ENCODE measurements around the gene GASK1B. TPM values are rescaled to one million over a fixed set of nuclear protein-coding genes. Genes with fewer than 3 reads are reported as not detected.

GASK1B gene
- not detected in 2 replicates for total RNA-seq

- DNase-seq (ENCODE audit: low spot score), result no peak
- Mint-ChIP-seq H3K9me3 (no peaks in the 10 kb centered on the region), H3K27me3 (ENCODE audit: insufficient read depth) (peaks cover 39% of the 10 kb centered on the region), H3K4me3 (no peak within 1 kb of the TSS), H3K36me3 (ENCODE audit: low read depth) (no peaks in the 10 kb centered on the region), H3K4me1 (ENCODE audit: low read depth) (no peaks in the 10 kb centered on the region), H3K27ac (no peak within 1 kb of the TSS)
- intact Hi-C loops (cut with micrococcal nuclease), result loop anchor here (1.0 kb wide), 1 partner anchor 180 kb away; no protein-coding TSS in a partner anchor
Observed at GRCh38 chr4:158172261-158173258, at the start of gene GASK1B. GASK1B (minus strand) TSS chr4:158173025; CDS start chr4:158171375, 1,650 bp downstream.

GRCh38 chr4:158219623-158220022 is 46.8 kb upstream of the GASK1B start:
- Mint-ChIP-seq H3K4me1 (ENCODE audit: low read depth) (no peaks in the 10 kb centered on the region), H3K36me3 (ENCODE audit: low read depth) (no peaks in the 10 kb centered on the region), H3K4me3 (no peak overlapping the region), H3K9me3 (no peaks in the 10 kb centered on the region), H3K27me3 (ENCODE audit: insufficient read depth) (peaks cover 2% of the 10 kb centered on the region), H3K27ac (no peak overlapping the region)
- intact Hi-C loops (cut with micrococcal nuclease), result no loop called here
- DNase-seq (ENCODE audit: low spot score), result no peak

- no peak for DNase-seq (ENCODE audit: low spot score)
- peaks cover 7% of the 10 kb centered on the region for H3K27me3 Mint-ChIP-seq (ENCODE audit: insufficient read depth)
- no peaks in the 10 kb centered on the region for H3K36me3 Mint-ChIP-seq (ENCODE audit: low read depth)
- intact Hi-C loops (cut with micrococcal nuclease), result no loop called here
- no peaks in the 10 kb centered on the region for H3K4me1 Mint-ChIP-seq (ENCODE audit: low read depth)
- no peak overlapping the region for H3K27ac Mint-ChIP-seq
- H3K4me3 Mint-ChIP-seq, result no peak overlapping the region
- no peaks in the 10 kb centered on the region for H3K9me3 Mint-ChIP-seq
Observed at GRCh38 chr4:158217763-158218162, 44.9 kb upstream of the GASK1B start.

GRCh38 chr4:158214856-158215255 is 42.0 kb upstream of the GASK1B start:
- no peak for DNase-seq (ENCODE audit: low spot score)
- Mint-ChIP-seq H3K27ac (no peak overlapping the region), H3K4me3 (no peak overlapping the region), H3K9me3 (no peaks in the 10 kb centered on the region), H3K27me3 (ENCODE audit: insufficient read depth) (peaks cover 15% of the 10 kb centered on the region), H3K36me3 (ENCODE audit: low read depth) (no peaks in the 10 kb centered on the region), H3K4me1 (ENCODE audit: low read depth) (peaks cover 8% of the 10 kb centered on the region)
- intact Hi-C loops (cut with micrococcal nuclease), result no loop called here

DNA sequence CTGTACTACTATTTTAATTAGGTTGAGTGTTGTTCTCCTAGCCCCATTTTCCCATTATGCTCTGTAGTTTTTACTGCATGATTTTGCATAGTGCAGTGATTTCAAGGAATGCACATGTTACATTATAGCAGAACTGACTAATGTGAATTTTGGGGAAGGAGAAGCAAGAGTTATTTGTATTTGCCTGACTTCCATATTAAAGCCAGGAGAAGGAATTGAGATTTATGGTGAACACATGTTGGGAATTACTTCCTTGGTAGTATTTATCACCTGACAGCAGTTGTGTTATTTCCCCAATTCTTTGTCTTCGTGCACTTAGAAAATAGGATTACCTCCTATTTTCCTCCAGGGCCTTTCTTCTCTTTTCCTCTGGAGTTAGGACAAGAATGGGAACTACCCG is 40.6 kb upstream of the GASK1B start:
- peaks cover 15% of the 10 kb centered on the region for H3K4me1 Mint-ChIP-seq (ENCODE audit: low read depth)
- H3K4me3 Mint-ChIP-seq, result no peak overlapping the region
- no peaks in the 10 kb centered on the region for H3K9me3 Mint-ChIP-seq
- no peak overlapping the region for H3K27ac Mint-ChIP-seq
- H3K36me3 Mint-ChIP-seq (ENCODE audit: low read depth), result no peaks in the 10 kb centered on the region
- H3K27me3 Mint-ChIP-seq (ENCODE audit: insufficient read depth), result peaks cover 19% of the 10 kb centered on the region
- DNase-seq (ENCODE audit: low spot score), result no peak
- intact Hi-C loops (cut with micrococcal nuclease), result no loop called here

DNA sequence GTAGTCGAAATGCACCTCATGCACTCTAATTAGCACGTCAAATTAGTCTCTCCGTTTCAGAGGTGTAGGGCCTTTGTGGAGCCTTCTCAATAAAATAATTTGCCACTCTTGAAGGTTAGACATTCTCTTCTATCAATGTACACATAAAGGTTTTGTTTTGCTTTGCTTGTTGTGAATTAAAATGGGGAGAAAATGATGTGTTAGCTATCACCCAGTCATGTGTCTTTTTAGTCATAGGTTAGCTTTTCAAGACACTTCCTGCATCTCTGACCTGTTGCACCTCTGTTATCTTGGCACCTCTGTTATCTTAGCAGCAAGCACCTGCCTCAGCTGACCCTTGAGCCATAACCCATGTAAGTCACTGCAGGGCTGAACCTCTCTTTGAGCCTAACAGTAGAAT is 38.4 kb upstream of the GASK1B start:
- Mint-ChIP-seq H3K4me3 (peak overlapping the region; percentile 68), H3K27me3 (ENCODE audit: insufficient read depth) (peaks cover 29% of the 10 kb centered on the region), H3K27ac (no peak overlapping the region), H3K4me1 (ENCODE audit: low read depth) (peaks cover 15% of the 10 kb centered on the region), H3K9me3 (no peaks in the 10 kb centered on the region), H3K36me3 (ENCODE audit: low read depth) (no peaks in the 10 kb centered on the region)
- intact Hi-C loops (cut with micrococcal nuclease), result no loop called here
- no peak for DNase-seq (ENCODE audit: low spot score)

- peak; percentile 8 for DNase-seq (ENCODE audit: low spot score)
- peaks cover 29% of the 10 kb centered on the region for H3K27me3 Mint-ChIP-seq (ENCODE audit: insufficient read depth)
- no peaks in the 10 kb centered on the region for H3K9me3 Mint-ChIP-seq
- intact Hi-C loops (cut with micrococcal nuclease), result no loop called here
- no peaks in the 10 kb centered on the region for H3K36me3 Mint-ChIP-seq (ENCODE audit: low read depth)
- peak within 1 kb of the TSS; percentile 81 for H3K4me3 Mint-ChIP-seq
- H3K27ac Mint-ChIP-seq, result no peak within 1 kb of the TSS
- H3K4me1 Mint-ChIP-seq (ENCODE audit: low read depth), result peaks cover 15% of the 10 kb centered on the region
Observed at GRCh38 chr4:158209825-158210807, 37.3 kb upstream of the GASK1B start, which contains the start of gene TMEM144. TMEM144 (plus strand) TSS chr4:158210486; CDS start chr4:158212668, 2,182 bp downstream.

GRCh38 chr4:158208963-158209640 is 36.3 kb upstream of the GASK1B start:
- Mint-ChIP-seq H3K9me3 (no peaks in the 10 kb centered on the region), H3K36me3 (ENCODE audit: low read depth) (no peaks in the 10 kb centered on the region), H3K4me1 (ENCODE audit: low read depth) (peaks cover 15% of the 10 kb centered on the region), H3K27ac (no peak overlapping the region), H3K4me3 (no peak overlapping the region), H3K27me3 (ENCODE audit: insufficient read depth) (peaks cover 28% of the 10 kb centered on the region)
- intact Hi-C loops (cut with micrococcal nuclease), result no loop called here
- DNase-seq (ENCODE audit: low spot score), result no peak

DNA sequence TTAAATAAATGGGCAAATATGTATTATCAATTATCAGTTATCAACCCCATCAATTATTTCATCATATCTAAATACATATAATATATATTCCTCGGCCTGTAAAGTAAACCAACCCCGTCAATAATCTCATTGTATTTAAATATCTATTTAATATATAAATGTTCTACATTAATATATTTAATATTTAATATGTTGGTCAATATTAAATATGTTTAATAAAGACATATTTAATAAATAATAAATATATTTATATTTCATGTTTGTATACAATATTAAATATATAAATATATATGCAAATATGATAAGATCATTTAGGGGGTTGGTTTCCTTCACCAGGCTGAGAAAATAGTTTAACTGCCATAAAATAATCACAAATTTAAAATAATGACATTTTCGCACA is 31.1 kb upstream of the GASK1B start:
- Mint-ChIP-seq H3K27ac (no peak overlapping the region), H3K9me3 (no peaks in the 10 kb centered on the region), H3K36me3 (ENCODE audit: low read depth) (no peaks in the 10 kb centered on the region), H3K4me3 (no peak overlapping the region), H3K27me3 (ENCODE audit: insufficient read depth) (peaks cover 12% of the 10 kb centered on the region), H3K4me1 (ENCODE audit: low read depth) (no peaks in the 10 kb centered on the region)
- no peak for DNase-seq (ENCODE audit: low spot score)
- intact Hi-C loops (cut with micrococcal nuclease), result no loop called here

GRCh38 chr4:158203436-158203835 is 30.6 kb upstream of the GASK1B start:
- Mint-ChIP-seq H3K9me3 (no peaks in the 10 kb centered on the region), H3K4me3 (no peak overlapping the region), H3K4me1 (ENCODE audit: low read depth) (no peaks in the 10 kb centered on the region), H3K36me3 (ENCODE audit: low read depth) (no peaks in the 10 kb centered on the region), H3K27ac (no peak overlapping the region), H3K27me3 (ENCODE audit: insufficient read depth) (peaks cover 12% of the 10 kb centered on the region)
- DNase-seq (ENCODE audit: low spot score), result no peak
- intact Hi-C loops (cut with micrococcal nuclease), result no loop called here

GRCh38 chr4:158202481-158202880 is 29.7 kb upstream of the GASK1B start:
- Mint-ChIP-seq H3K4me1 (ENCODE audit: low read depth) (no peaks in the 10 kb centered on the region), H3K4me3 (no peak overlapping the region), H3K36me3 (ENCODE audit: low read depth) (no peaks in the 10 kb centered on the region), H3K27me3 (ENCODE audit: insufficient read depth) (peaks cover 3% of the 10 kb centered on the region), H3K27ac (no peak overlapping the region), H3K9me3 (no peaks in the 10 kb centered on the region)
- no peak for DNase-seq (ENCODE audit: low spot score)
- intact Hi-C loops (cut with micrococcal nuclease), result no loop called here

- intact Hi-C loops (cut with micrococcal nuclease), result no loop called here
- Mint-ChIP-seq H3K36me3 (ENCODE audit: low read depth) (no peaks in the 10 kb centered on the region), H3K27me3 (ENCODE audit: insufficient read depth) (peaks cover 2% of the 10 kb centered on the region), H3K9me3 (no peaks in the 10 kb centered on the region), H3K4me3 (no peak overlapping the region), H3K4me1 (ENCODE audit: low read depth) (no peaks in the 10 kb centered on the region), H3K27ac (no peak overlapping the region)
- no peak for DNase-seq (ENCODE audit: low spot score)
Observed at GRCh38 chr4:158201876-158202275, 29.1 kb upstream of the GASK1B start.
